MCF 10A (cell line): ENCODE measurements around the gene TNS2. TPM values are rescaled to one million over a fixed set of nuclear protein-coding genes. Genes with fewer than 3 reads are reported as not detected.

Source experiments
- BruUV-seq: library from RNA; stranded (reverse); fragments of 400-500 nt; replicated peaks from 2 replicates; lab custom pipeline; 2021; lab: Mats Ljungman, UMichigan
- CTCF ChIA-PET: fragments of 300-600 bp; sonication (Branson Sonifier 250); formaldehyde crosslinking; extraction: SDS; loops from one replicate; lab custom pipeline; 2021; ENCODE audit warnings: antibody characterized with exemption, inconsistent platforms; lab: Yijun Ruan, JAX
- POLR2A ChIA-PET: fragments of 300-600, 350-650 bp; sonication (Branson Sonifier 250); formaldehyde crosslinking; extraction: SDS; loops from one replicate; lab custom pipeline; 2020; ENCODE audit warnings: antibody characterized with exemption, inconsistent platforms; lab: Yijun Ruan, JAX
- DNase-seq: peaks from one replicate; pipeline ENCODE4 v3.0.0-alpha.2; 2018; ENCODE audit not compliant: unreplicated experiment
- H3K27ac Mint-ChIP-seq: one replicate; pipeline ENCODE4 v1.8.0; 2022; ENCODE audit warnings: mild to moderate bottlenecking, low read depth, mixed read lengths; ENCODE audit not compliant: unreplicated experiment
- H3K27me3 Mint-ChIP-seq: one replicate; pipeline ENCODE4 v1.8.0; 2022; ENCODE audit warnings: mixed read lengths; ENCODE audit not compliant: insufficient read depth, unreplicated experiment
- H3K36me3 Mint-ChIP-seq: one replicate; pipeline ENCODE4 v1.8.0; 2022; ENCODE audit warnings: mild to moderate bottlenecking, moderate library complexity, mixed read lengths; ENCODE audit not compliant: insufficient read depth, unreplicated experiment
- H3K4me1 Mint-ChIP-seq: one replicate; pipeline ENCODE4 v1.8.0; 2022; ENCODE audit warnings: mixed read lengths; ENCODE audit not compliant: insufficient read depth, unreplicated experiment
- H3K4me3 Mint-ChIP-seq: one replicate; pipeline ENCODE4 v1.8.0; 2022; ENCODE audit warnings: mild to moderate bottlenecking, moderate library complexity, mixed read lengths; ENCODE audit not compliant: unreplicated experiment
- H3K9me3 Mint-ChIP-seq: one replicate; pipeline ENCODE4 v1.8.0; 2022; ENCODE audit warnings: mixed read lengths; ENCODE audit not compliant: unreplicated experiment
- intact Hi-C: fragments of 100-400 bp; cut with micrococcal nuclease; formaldehyde crosslinking; loops from 2 replicates; pipeline ENCODE4 v1.14.1; 2022
- total RNA-seq: library from RNA; stranded (reverse); gene quantifications from 2 replicates; pipeline ENCODE4 v1.2.3, GENCODE V29; 2022
- TF ChIP-seq, protein P1 (sequence below): fragments of 200-600 bp; IDR thresholded peaks from one replicate; pipeline ENCODE4 v1.8.0; 2022; ENCODE audit warnings: antibody characterized with exemption, mild to moderate bottlenecking; ENCODE audit not compliant: unreplicated experiment

Gene TNS2
- total RNA-seq, 1 experiment from 2014 or later = 22.3 TPM

DNA sequence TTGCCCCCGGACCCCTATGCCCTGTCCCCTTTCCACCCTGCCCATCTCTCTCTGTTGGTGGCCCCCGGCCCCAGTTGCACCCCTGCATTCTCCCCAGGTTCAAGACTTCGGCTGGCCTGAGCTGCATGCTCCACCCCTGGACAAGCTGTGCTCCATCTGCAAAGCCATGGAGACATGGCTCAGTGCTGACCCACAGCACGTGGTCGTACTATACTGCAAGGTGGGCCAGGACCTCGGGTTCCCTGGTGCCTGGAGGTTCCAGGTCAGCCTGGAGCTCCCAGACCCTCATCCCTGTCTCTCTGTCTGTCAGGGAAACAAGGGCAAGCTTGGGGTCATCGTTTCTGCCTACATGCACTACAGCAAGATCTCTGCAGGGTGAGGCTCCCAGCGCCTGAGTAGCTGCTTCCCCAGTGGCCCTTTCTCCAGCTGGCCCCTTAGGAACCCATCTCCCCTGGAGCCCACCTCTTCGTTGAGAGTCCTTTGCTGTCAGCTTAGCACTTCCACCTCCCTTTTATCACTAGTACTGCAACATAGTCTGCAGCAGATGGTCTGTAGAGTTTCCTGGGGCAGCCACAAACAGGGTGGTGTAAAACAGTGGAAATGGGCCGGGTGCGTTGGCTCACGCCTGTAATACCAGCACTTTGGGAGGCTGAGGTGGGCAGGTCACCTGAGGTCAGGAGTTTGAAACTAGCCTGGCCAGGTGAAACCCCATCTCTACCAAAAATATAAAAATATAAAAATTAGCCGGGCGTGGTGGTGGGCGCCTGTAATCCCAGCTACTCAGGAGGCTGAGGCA lies 5.8 kb downstream of the TNS2 start:
- BruUV-seq = no TSS peak
- Mint-ChIP-seq H3K4me3 (peak overlapping the region; percentile 21), H3K36me3 (peaks cover 27% of the 10 kb centered on the region), H3K27me3 (no peaks in the 10 kb centered on the region), H3K9me3 (no peaks in the 10 kb centered on the region), H3K4me1 (peaks cover 28% of the 10 kb centered on the region), H3K27ac (peak overlapping the region; percentile 97)
- DNase-seq = no peak
- CTCF ChIA-PET = interaction anchor here (0.7 to 2.7 kb wide), 4 partner anchors 10 to 171 kb away, joined by 3 to 25 read pairs (median 4); no protein-coding TSS in a partner anchor
- intact Hi-C loops = no loop called here
- TF ChIP-seq, protein P1, sequence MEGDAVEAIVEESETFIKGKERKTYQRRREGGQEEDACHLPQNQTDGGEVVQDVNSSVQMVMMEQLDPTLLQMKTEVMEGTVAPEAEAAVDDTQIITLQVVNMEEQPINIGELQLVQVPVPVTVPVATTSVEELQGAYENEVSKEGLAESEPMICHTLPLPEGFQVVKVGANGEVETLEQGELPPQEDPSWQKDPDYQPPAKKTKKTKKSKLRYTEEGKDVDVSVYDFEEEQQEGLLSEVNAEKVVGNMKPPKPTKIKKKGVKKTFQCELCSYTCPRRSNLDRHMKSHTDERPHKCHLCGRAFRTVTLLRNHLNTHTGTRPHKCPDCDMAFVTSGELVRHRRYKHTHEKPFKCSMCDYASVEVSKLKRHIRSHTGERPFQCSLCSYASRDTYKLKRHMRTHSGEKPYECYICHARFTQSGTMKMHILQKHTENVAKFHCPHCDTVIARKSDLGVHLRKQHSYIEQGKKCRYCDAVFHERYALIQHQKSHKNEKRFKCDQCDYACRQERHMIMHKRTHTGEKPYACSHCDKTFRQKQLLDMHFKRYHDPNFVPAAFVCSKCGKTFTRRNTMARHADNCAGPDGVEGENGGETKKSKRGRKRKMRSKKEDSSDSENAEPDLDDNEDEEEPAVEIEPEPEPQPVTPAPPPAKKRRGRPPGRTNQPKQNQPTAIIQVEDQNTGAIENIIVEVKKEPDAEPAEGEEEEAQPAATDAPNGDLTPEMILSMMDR = no peak
- POLR2A ChIA-PET = interaction anchor here (0.6 to 3.1 kb wide), 6 partner anchors 7 to 835 kb away, joined by 3 to 23 read pairs (median 7); partner anchors contain the start of genes CSAD, SPRYD3 and ZNF740

DNA sequence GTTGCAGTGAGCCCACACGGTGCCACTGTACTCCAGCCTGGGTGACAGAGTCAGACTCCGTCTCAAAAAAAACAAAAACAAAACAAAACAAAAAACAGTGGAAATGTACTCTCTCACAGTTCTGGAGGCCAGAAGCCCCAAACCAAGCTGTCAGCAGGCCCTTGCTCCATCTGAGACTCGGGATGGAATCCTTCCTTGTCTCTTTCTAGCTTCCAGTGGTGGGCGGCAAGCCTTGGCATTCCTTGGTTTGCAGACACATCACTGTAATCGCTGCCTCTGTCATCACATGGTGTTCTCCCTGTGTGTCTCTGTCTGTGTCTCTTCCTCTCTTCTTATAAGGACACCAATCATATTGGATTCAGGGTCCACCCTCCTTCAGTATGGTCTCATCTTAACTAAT lies 6.4 kb downstream of the TNS2 start:
- CTCF ChIA-PET = interaction anchor here (0.6 to 2.7 kb wide), 3 partner anchors 10 to 49 kb away, joined by 3 to 25 read pairs (median 5); no protein-coding TSS in a partner anchor
- TSS peak; percentile 18 for BruUV-seq
- no peaks in the 10 kb centered on the region for H3K9me3 Mint-ChIP-seq

DNA sequence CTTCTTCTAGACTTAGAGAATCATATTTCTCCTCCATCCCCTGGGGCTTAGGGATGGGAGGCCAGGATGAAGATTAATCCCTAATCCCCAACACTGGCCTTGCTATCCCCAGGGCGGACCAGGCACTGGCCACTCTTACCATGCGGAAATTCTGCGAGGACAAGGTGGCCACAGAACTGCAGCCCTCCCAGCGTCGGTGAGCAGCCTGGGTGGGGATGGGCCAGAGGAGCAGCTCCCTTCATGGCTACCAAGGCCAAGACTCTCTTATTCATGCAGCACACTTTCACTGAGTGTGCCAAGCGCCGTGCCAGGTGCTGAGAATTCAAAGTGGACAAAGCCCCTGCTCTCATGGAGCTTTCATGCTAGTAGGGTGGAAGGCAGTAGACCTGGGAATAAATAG lies 7.0 kb downstream of the TNS2 start:
- CTCF ChIA-PET = interaction anchor here (0.6 to 2.7 kb wide), 3 partner anchors 9 to 50 kb away, joined by 3 to 25 read pairs (median 5); no protein-coding TSS in a partner anchor
- TF ChIP-seq, protein P1 = no peak
- no peak for DNase-seq
- Mint-ChIP-seq H3K27me3 (no peaks in the 10 kb centered on the region), H3K36me3 (peaks cover 37% of the 10 kb centered on the region), H3K4me3 (no peak overlapping the region), H3K4me1 (peaks cover 18% of the 10 kb centered on the region), H3K27ac (no peak overlapping the region), H3K9me3 (no peaks in the 10 kb centered on the region)
- no TSS peak for BruUV-seq
- intact Hi-C loops = no loop called here
- POLR2A ChIA-PET = interaction anchor here (0.6 to 1.9 kb wide), 6 partner anchors 9 to 161 kb away, joined by 3 to 14 read pairs (median 3); partner anchors contain the start of gene EIF4B

More for the DNA sequence above, 6.4 kb downstream of the TNS2 start:
- intact Hi-C loops = no loop called here
- peaks cover 21% of the 10 kb centered on the region for H3K4me1 Mint-ChIP-seq
- H3K36me3 Mint-ChIP-seq = peaks cover 31% of the 10 kb centered on the region
- H3K27me3 Mint-ChIP-seq = no peaks in the 10 kb centered on the region
- no peak overlapping the region for H3K27ac Mint-ChIP-seq
- TF ChIP-seq, protein P1 = no peak
- POLR2A ChIA-PET = interaction anchor here (1.0 to 1.9 kb wide), 3 partner anchors 8 to 50 kb away, joined by 3 to 14 read pairs (median 3); partner anchors contain the start of gene EIF4B
- no peak overlapping the region for H3K4me3 Mint-ChIP-seq
- DNase-seq = no peak
